NB4 (cell line): ENCODE measurements around the gene ATP5F1B.

Experiments used
- CTCF ChIP-seq: IDR thresholded peaks from one replicate; pipeline ENCODE4 v1.5.1; 2012; ENCODE audit warnings: low read depth, low read length
- MAX ChIP-seq: IDR thresholded peaks from 2 replicates; pipeline ENCODE4 v1.6.1; 2011; ENCODE audit warnings: low read depth, low read length
- MYC ChIP-seq: IDR thresholded peaks from 2 replicates; pipeline ENCODE4 v1.6.1; 2011; ENCODE audit warnings: low read depth, low read length
- POLR2A ChIP-seq: IDR thresholded peaks from 2 replicates; pipeline ENCODE4 v1.6.1; 2011; ENCODE audit warnings: mild to moderate bottlenecking; ENCODE audit not compliant: insufficient read length; ENCODE audit errors: extremely low read depth

GRCh38 chr12:56661560-56661959, 15.8 kb upstream of the ATP5F1B start:
- TF ChIP-seq POLR2A (no peak), MYC (no peak), CTCF (no peak), MAX (no peak)
